Measurements from ENCODE around the gene WAC.

WAC gene

GRCh38 chr10:28533571-28534304 lies 820 bp downstream of the WAC start:
- peak; percentile 80 for DNase-seq

- no peak for DNase-seq
Observed at GRCh38 chr10:28535846-28536245, 2.9 kb downstream of the WAC start.

- DNase-seq: no peak
Observed at GRCh38 chr10:28538595-28538994, 5.7 kb downstream of the WAC start.

- no peak for DNase-seq
Observed at GRCh38 chr10:28540145-28540544, 7.2 kb downstream of the WAC start.

- no peak for DNase-seq
Observed at GRCh38 chr10:28541717-28542365, 8.9 kb downstream of the WAC start.

- no peak for DNase-seq
Observed at GRCh38 chr10:28542728-28543127, 9.8 kb downstream of the WAC start.

GRCh38 chr10:28544058-28544457 lies 11.1 kb downstream of the WAC start:
- no peak for DNase-seq

GRCh38 chr10:28545967-28546644 lies 13.2 kb downstream of the WAC start:
- no peak for DNase-seq

GRCh38 chr10:28548781-28549498 lies 16.0 kb downstream of the WAC start:
- no peak for DNase-seq

- DNase-seq: no peak
Observed at GRCh38 chr10:28551086-28551485, 18.2 kb downstream of the WAC start.

- no peak for DNase-seq
Observed at GRCh38 chr10:28552775-28553174, 19.9 kb downstream of the WAC start.

- no peak for DNase-seq
Observed at GRCh38 chr10:28554009-28554408, 21.1 kb downstream of the WAC start.

GRCh38 chr10:28554952-28555351 lies 22.0 kb downstream of the WAC start:
- DNase-seq: no peak

GRCh38 chr10:28555358-28555757 lies 22.4 kb downstream of the WAC start:
- no peak for DNase-seq

GRCh38 chr10:28556142-28556541 lies 23.2 kb downstream of the WAC start:
- DNase-seq: no peak

- DNase-seq: no peak
Observed at GRCh38 chr10:28558186-28558585, 25.3 kb downstream of the WAC start.

- DNase-seq: no peak
Observed at GRCh38 chr10:28558923-28559508, 26.1 kb downstream of the WAC start.

GRCh38 chr10:28559618-28560017 lies 26.7 kb downstream of the WAC start:
- DNase-seq: no peak

GRCh38 chr10:28560617-28561016 lies 27.7 kb downstream of the WAC start:
- DNase-seq: no peak

GRCh38 chr10:28561531-28561930 lies 28.6 kb downstream of the WAC start:
- DNase-seq: no peak

- DNase-seq: no peak
Observed at GRCh38 chr10:28564905-28565304, 32.0 kb downstream of the WAC start.

- no peak for DNase-seq
Observed at GRCh38 chr10:28566458-28567015, 33.6 kb downstream of the WAC start.

Data from left hindlimb (tissue), 1 donor.